GM12801 (cell line): Measurements from ENCODE around the gene TFPT.

Experiments used
- CTCF ChIP-seq: IDR thresholded peaks from one replicate; pipeline ENCODE4 v1.5.1; 2011; ENCODE audit warnings: control low read depth; ENCODE audit not compliant: insufficient read length; ENCODE audit errors: extremely low read depth

TFPT gene

GRCh38 chr19:54115109-54116063 lies at the start of gene TFPT, which contains the start of gene PRPF31:
TSS of gene TFPT (minus strand) at chr19:54115657. CDS start at chr19:54115269, 388 bp downstream.
TSS of gene PRPF31 (plus strand) at chr19:54115754. CDS start at chr19:54118279, 2,525 bp downstream.
- no peak for TF ChIP-seq CTCF

GRCh38 chr19:54165222-54165621 lies 49.8 kb upstream of the TFPT start:
- TF ChIP-seq CTCF: no peak

- no peak for TF ChIP-seq CTCF
Observed at GRCh38 chr19:54164369-54165068, 49.1 kb upstream of the TFPT start.

GRCh38 chr19:54162884-54163283 lies 47.4 kb upstream of the TFPT start:
- TF ChIP-seq CTCF: no peak

- no peak for TF ChIP-seq CTCF
Observed at GRCh38 chr19:54162241-54162805, 46.9 kb upstream of the TFPT start.

- TF ChIP-seq CTCF: no peak
Observed at GRCh38 chr19:54160854-54161253, 45.4 kb upstream of the TFPT start.

- no peak for TF ChIP-seq CTCF
Observed at GRCh38 chr19:54160182-54160811, 44.8 kb upstream of the TFPT start.
